HCT116 (cell line): ENCODE measurements around the gene BEX4. TPM values are rescaled to one million over a fixed set of nuclear protein-coding genes. Genes with fewer than 3 reads are reported as not detected.
"Not testable (repeated sequence)": the region's sequence is repeated elsewhere in the genome, so short reads cannot be mapped to it uniquely, and the experiment has no call there.

Experiments used
- ATAC-seq: fragments of 200-7000 bp; cut with Tn5 transposase; 2 replicates; pipeline ENCODE4 v1.9.1; 2020; ENCODE audit warnings: mild to moderate bottlenecking, moderate library complexity
- BruUV-seq: library from RNA; stranded (reverse); fragments of 400-500 nt; replicated peaks from 2 replicates; lab custom pipeline; 2021; lab: Mats Ljungman, UMichigan
- CTCF ChIA-PET: fragments of 300-600 bp; sonication (Branson Sonifier 250); formaldehyde crosslinking; loops from one replicate; lab custom pipeline; 2021; ENCODE audit warnings: antibody characterized with exemption; lab: Charles Lee
- POLR2A ChIA-PET: fragments of 300-600, 350-600 bp; sonication (Branson Sonifier 250); formaldehyde crosslinking; loops from one replicate; lab custom pipeline; 2021; ENCODE audit warnings: antibody characterized with exemption; lab: Charles Lee
- RAD21 ChIA-PET, 2 experiments: fragments of 300-600 bp; sonication (Branson Sonifier 250); formaldehyde crosslinking; loops; one replicate each; lab custom pipeline; 2023; ENCODE audit warnings: low total read pairs in 2 of 2; ENCODE audit not compliant: uncharacterized antibody in 2 of 2, unreplicated experiment in 2 of 2, low non-redundant PET in 1 of 2; lab: Charles Lee
- DNase-seq: peaks from one replicate; pipeline ENCODE4 v3.0.0-alpha.2; 2010; ENCODE audit warnings: low read depth, low spot score
- H2AFZ ChIP-seq: fragments of 200-600 bp; shearing (Covaris generic), sonication (generic); 2 replicates; pipeline ENCODE4 v1.6.1; 2017; ENCODE audit warnings: low read depth, mixed run types, mixed read lengths, antibody characterized with exemption, low read length; ENCODE audit not compliant: poor library complexity, severe bottlenecking
- H3K27ac ChIP-seq: 2 replicates; pipeline ENCODE4 v1.5.1; 2012; ENCODE audit warnings: low read depth, low read length
- H3K27me3 ChIP-seq: fragments of 200-600 bp; sonication (generic); 2 replicates; pipeline ENCODE4 v1.6.1; 2016; ENCODE audit warnings: mixed run types, low read length, mixed read lengths; ENCODE audit not compliant: insufficient read depth
- H3K36me3 ChIP-seq, 2 experiments: fragments of 200-500 bp in 1 of 2; fragments of 200-600 bp in 1 of 2; sonication (Bioruptor generic) in 1 of 2; sonication (generic) in 1 of 2; 2 replicates each; pipeline versions ENCODE4 v1.5.1 to v1.6.1; 2014 to 2016; ENCODE audit warnings: low read length in 2 of 2, inconsistent platforms in 1 of 2, mixed read lengths in 1 of 2, mixed run types in 1 of 2; ENCODE audit not compliant: insufficient read depth in 2 of 2, control insufficient read depth in 1 of 2
- H3K4me1 ChIP-seq, 2 experiments: fragments of 200-600 bp in 1 of 2; sonication (generic) in 1 of 2; 2 replicates each; pipeline versions ENCODE4 v1.5.1 to v1.6.1; 2012 to 2017; ENCODE audit warnings: low read length in 2 of 2, inconsistent platforms in 1 of 2, mild to moderate bottlenecking in 1 of 2, mixed read lengths in 1 of 2, mixed run types in 1 of 2, moderate library complexity in 1 of 2; ENCODE audit not compliant: insufficient read depth in 2 of 2, control insufficient read depth in 1 of 2
- H3K4me2 ChIP-seq: fragments of 200-600 bp; sonication (generic); 2 replicates; pipeline ENCODE4 v1.6.1; 2017; ENCODE audit warnings: mixed run types, low read length, mixed read lengths
- H3K4me3 ChIP-seq, 2 experiments: fragments of 200-600 bp in 1 of 2; sonication (generic) in 1 of 2; replicated peaks in 1 of 2; 2 replicates each; pipeline ENCODE4 v1.5.1; 2011 to 2016; ENCODE audit warnings: low read length in 2 of 2, control low read depth in 1 of 2, low read depth in 1 of 2, mild to moderate bottlenecking in 1 of 2, mixed read lengths in 1 of 2, mixed run types in 1 of 2
- H3K79me2 ChIP-seq: fragments of 200-600 bp; sonication (generic); 2 replicates; pipeline ENCODE4 v1.6.1; 2017; ENCODE audit warnings: mild to moderate bottlenecking, mixed run types, low read length, moderate library complexity, mixed read lengths; ENCODE audit not compliant: insufficient read depth
- H3K9ac ChIP-seq: fragments of 200-600 bp; sonication (generic); 2 replicates; pipeline ENCODE4 v1.6.1; 2016; ENCODE audit warnings: low read length, mixed read lengths
- H3K9me2 ChIP-seq: fragments of 200-600 bp; sonication (generic), shearing (Covaris generic); 2 replicates; pipeline ENCODE4 v1.6.1; 2017; ENCODE audit warnings: mixed run types, mild to moderate bottlenecking, moderate library complexity; ENCODE audit not compliant: insufficient read depth
- H3K9me3 ChIP-seq, 2 experiments: fragments of 200-500 bp in 1 of 2; fragments of 200-600 bp in 1 of 2; sonication (Bioruptor generic) in 1 of 2; sonication (generic) in 1 of 2; 2 replicates each; pipeline ENCODE4 v1.6.1; 2014 to 2017; ENCODE audit warnings: low read length in 2 of 2, mixed read lengths in 2 of 2, inconsistent platforms in 1 of 2, low read depth in 1 of 2, mild to moderate bottlenecking in 1 of 2, mixed run types in 1 of 2, moderate library complexity in 1 of 2; ENCODE audit not compliant: control insufficient read depth in 1 of 2, insufficient read depth in 1 of 2
- H4K20me1 ChIP-seq: fragments of 200-600 bp; sonication (generic), shearing (Covaris generic); 2 replicates; pipeline ENCODE4 v1.6.1; 2017; ENCODE audit warnings: mixed run types, mild to moderate bottlenecking, moderate library complexity; ENCODE audit not compliant: insufficient read depth
- CEBPB ChIP-seq: IDR thresholded peaks from 2 replicates; pipeline ENCODE4 v1.6.1; 2012; ENCODE audit warnings: low read depth
- EGR1 ChIP-seq: IDR thresholded peaks from 2 replicates; pipeline ENCODE4 v1.6.1; 2012; ENCODE audit warnings: low read depth
- ELF1 ChIP-seq: IDR thresholded peaks from 2 replicates; pipeline ENCODE4 v1.6.1; 2012; ENCODE audit warnings: low read depth, borderline replicate concordance
- EZH2phosphoT487 ChIP-seq: fragments of 200-600 bp; IDR thresholded peaks from 2 replicates; pipeline ENCODE4 v1.6.1; 2018; ENCODE audit warnings: antibody characterized with exemption, borderline replicate concordance
- FOSL1 ChIP-seq: IDR thresholded peaks from 2 replicates; pipeline ENCODE4 v1.6.1; 2012; ENCODE audit warnings: low read depth
- POLR2AphosphoS5 ChIP-seq: IDR thresholded peaks from 2 replicates; pipeline ENCODE4 v1.6.1; 2011; ENCODE audit warnings: mild to moderate bottlenecking, low read depth, low read length, moderate library complexity
- RAD21 ChIP-seq: IDR thresholded peaks from 2 replicates; pipeline ENCODE4 v1.6.1; 2012; ENCODE audit warnings: low read depth, mild to moderate bottlenecking
- SIN3A ChIP-seq: IDR thresholded peaks from 2 replicates; pipeline ENCODE4 v1.6.1; 2012; ENCODE audit warnings: low read depth
- SRF ChIP-seq: IDR thresholded peaks from 2 replicates; pipeline ENCODE4 v1.6.1; 2012; ENCODE audit warnings: low read depth
- intact Hi-C: fragments of 100-400 bp; cut with micrococcal nuclease; formaldehyde crosslinking; loops from 2 replicates; pipeline ENCODE4 v1.10.0; 2022
- total RNA-seq: library from RNA; stranded (reverse); gene quantifications from one replicate; pipeline ENCODE4 v1.2.1, GENCODE V29; 2021; ENCODE audit not compliant: unreplicated experiment
- TF ChIP-seq, protein P1 (sequence below): IDR thresholded peaks from 2 replicates; pipeline ENCODE4 v1.6.1; 2012
- TF ChIP-seq, protein P2 (sequence below): IDR thresholded peaks from 2 replicates; pipeline ENCODE4 v1.6.1; 2012; ENCODE audit warnings: low read depth
- TF ChIP-seq, protein P3 (sequence below): IDR thresholded peaks from 2 replicates; pipeline ENCODE4 v1.6.1; 2012

Gene BEX4
- total RNA-seq, 1 experiment from 2014 or later, result 0.91 TPM

DNA sequence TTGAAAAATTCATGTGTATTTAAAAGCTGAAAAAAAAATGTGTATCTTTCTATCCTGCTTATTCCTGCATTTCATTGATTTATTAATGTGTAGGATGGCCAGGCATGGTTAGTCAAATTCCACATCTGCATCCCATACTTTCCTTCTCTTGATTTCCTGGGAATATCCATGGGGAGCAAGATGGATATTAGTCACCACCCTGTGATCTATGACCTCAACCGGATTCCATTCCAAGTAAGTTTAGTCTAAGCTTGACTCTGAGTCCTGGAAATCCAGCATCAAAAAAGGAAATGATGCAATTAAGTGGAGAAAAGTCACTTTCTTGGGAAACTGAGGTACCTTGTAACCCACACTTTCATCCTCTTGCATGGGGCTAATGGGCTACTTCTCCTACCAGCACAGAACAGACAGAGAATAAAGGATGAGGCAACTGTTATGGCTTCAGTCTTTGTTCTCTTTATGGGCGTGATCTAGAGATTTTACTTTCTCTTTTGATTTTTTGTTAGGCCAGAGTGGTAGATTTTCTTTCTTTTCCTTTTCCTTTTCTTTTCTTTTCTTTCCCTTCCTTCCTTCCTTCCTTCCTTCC, 17.1 kb upstream of the BEX4 start:
- Histone ChIP-seq H3K4me3 (no peak overlapping the region), H3K79me2 (no peaks in the 10 kb centered on the region), H3K4me2 (0 out of 2 replicates have a peak overlapping the region, but pooled peaks have one; percentile 2), H3K9me2 (no peaks in the 10 kb centered on the region), H3K27ac (no peak overlapping the region), H3K27me3 (no peaks in the 10 kb centered on the region), H4K20me1 (no peaks in the 10 kb centered on the region), H3K9ac (no peak overlapping the region), H3K9me3 (no peaks in the 10 kb centered on the region), H3K36me3 (no peaks in the 10 kb centered on the region), H2AFZ (no peak overlapping the region), H3K4me1 (no peaks in the 10 kb centered on the region)
- ChIA-PET RAD21 (no interaction called here), POLR2A (no interaction called here), CTCF (no interaction called here)
- no TSS peak for BruUV-seq
- ATAC-seq (no peak), DNase-seq (no peak)
- TF ChIP-seq CEBPB, result no peak
- no peak for TF ChIP-seq POLR2AphosphoS5
- no peak for TF ChIP-seq SIN3A
- TF ChIP-seq SRF, result no peak
- no peak for TF ChIP-seq RAD21
- TF ChIP-seq ELF1, result no peak
- TF ChIP-seq, protein P1, sequence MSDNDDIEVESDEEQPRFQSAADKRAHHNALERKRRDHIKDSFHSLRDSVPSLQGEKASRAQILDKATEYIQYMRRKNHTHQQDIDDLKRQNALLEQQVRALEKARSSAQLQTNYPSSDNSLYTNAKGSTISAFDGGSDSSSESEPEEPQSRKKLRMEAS, result no peak
- TF ChIP-seq, protein P2, sequence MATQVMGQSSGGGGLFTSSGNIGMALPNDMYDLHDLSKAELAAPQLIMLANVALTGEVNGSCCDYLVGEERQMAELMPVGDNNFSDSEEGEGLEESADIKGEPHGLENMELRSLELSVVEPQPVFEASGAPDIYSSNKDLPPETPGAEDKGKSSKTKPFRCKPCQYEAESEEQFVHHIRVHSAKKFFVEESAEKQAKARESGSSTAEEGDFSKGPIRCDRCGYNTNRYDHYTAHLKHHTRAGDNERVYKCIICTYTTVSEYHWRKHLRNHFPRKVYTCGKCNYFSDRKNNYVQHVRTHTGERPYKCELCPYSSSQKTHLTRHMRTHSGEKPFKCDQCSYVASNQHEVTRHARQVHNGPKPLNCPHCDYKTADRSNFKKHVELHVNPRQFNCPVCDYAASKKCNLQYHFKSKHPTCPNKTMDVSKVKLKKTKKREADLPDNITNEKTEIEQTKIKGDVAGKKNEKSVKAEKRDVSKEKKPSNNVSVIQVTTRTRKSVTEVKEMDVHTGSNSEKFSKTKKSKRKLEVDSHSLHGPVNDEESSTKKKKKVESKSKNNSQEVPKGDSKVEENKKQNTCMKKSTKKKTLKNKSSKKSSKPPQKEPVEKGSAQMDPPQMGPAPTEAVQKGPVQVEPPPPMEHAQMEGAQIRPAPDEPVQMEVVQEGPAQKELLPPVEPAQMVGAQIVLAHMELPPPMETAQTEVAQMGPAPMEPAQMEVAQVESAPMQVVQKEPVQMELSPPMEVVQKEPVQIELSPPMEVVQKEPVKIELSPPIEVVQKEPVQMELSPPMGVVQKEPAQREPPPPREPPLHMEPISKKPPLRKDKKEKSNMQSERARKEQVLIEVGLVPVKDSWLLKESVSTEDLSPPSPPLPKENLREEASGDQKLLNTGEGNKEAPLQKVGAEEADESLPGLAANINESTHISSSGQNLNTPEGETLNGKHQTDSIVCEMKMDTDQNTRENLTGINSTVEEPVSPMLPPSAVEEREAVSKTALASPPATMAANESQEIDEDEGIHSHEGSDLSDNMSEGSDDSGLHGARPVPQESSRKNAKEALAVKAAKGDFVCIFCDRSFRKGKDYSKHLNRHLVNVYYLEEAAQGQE, result no peak
- no peak for TF ChIP-seq EGR1
- no peak for TF ChIP-seq EZH2phosphoT487
- TF ChIP-seq FOSL1, result no peak
- TF ChIP-seq, protein P3, sequence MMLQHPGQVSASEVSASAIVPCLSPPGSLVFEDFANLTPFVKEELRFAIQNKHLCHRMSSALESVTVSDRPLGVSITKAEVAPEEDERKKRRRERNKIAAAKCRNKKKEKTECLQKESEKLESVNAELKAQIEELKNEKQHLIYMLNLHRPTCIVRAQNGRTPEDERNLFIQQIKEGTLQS, result no peak
- intact Hi-C loops, result no loop called here

DNA sequence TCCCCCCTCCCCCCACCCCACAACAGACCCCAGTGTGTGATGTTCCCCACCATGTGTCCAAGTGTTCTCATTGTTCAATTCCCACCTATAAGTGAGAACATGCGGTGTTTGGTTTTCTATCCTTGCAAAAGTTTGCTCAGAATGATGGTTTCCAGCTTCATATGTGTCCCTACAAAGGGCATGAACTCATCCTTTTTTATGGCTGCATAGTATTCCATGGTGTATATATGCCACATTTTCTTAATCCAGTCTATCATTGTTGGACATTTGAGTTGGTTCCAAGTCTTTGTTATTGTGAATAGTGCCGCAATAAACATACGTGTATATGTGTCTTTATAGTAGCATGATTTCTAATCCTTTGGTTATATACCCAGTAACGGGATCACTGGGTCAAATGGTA, 16.2 kb upstream of the BEX4 start:
- H3K9ac ChIP-seq, H3K36me3 ChIP-seq, H2AFZ ChIP-seq, H4K20me1 ChIP-seq, H3K4me1 ChIP-seq, CTCF ChIA-PET, H3K9me3 ChIP-seq, DNase-seq, ATAC-seq, RAD21 ChIA-PET, H3K27me3 ChIP-seq, H3K4me3 ChIP-seq, H3K9me2 ChIP-seq, H3K27ac ChIP-seq, H3K79me2 ChIP-seq, BruUV-seq, intact Hi-C loops, POLR2A ChIA-PET, H3K4me2 ChIP-seq: not testable (repeated sequence)
